Coronary artery (tissue), 2 donors: ENCODE results near the gene FBXO24.
"Not testable (repeated sequence)": the region's sequence is repeated elsewhere in the genome, so short reads cannot be mapped to it uniquely, and the experiment has no call there.

Experiments
- DNase-seq: peaks from one replicate; pipeline ENCODE4 v3.0.0-alpha.2; 2017; ENCODE audit warnings: low spot score
- H3K27ac ChIP-seq, 2 donors: fragments of 200-600 bp; sonication (generic); one replicate each; pipeline ENCODE4 v1.5.1; 2016 to 2019
- H3K4me3 ChIP-seq: fragments of 200-600 bp; sonication (generic); 2 replicates; pipeline ENCODE4 v1.5.1; 2016; ENCODE audit warnings: mild to moderate bottlenecking, moderate library complexity
- TF ChIP-seq, protein P1 (sequence below): fragments of 200-600 bp; sonication (generic); IDR thresholded peaks from one replicate; pipeline ENCODE4 v1.5.1; 2019; ENCODE audit warnings: antibody characterized with exemption

The FBXO24 gene

GRCh38 chr7:100547872-100548271 is 38.3 kb upstream of the FBXO24 start:
- peak overlapping the region; percentile 68 to 95 for H3K27ac ChIP-seq
- no peak overlapping the region for H3K4me3 ChIP-seq
- DNase-seq = no peak
- TF ChIP-seq, protein P1, sequence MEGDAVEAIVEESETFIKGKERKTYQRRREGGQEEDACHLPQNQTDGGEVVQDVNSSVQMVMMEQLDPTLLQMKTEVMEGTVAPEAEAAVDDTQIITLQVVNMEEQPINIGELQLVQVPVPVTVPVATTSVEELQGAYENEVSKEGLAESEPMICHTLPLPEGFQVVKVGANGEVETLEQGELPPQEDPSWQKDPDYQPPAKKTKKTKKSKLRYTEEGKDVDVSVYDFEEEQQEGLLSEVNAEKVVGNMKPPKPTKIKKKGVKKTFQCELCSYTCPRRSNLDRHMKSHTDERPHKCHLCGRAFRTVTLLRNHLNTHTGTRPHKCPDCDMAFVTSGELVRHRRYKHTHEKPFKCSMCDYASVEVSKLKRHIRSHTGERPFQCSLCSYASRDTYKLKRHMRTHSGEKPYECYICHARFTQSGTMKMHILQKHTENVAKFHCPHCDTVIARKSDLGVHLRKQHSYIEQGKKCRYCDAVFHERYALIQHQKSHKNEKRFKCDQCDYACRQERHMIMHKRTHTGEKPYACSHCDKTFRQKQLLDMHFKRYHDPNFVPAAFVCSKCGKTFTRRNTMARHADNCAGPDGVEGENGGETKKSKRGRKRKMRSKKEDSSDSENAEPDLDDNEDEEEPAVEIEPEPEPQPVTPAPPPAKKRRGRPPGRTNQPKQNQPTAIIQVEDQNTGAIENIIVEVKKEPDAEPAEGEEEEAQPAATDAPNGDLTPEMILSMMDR = no peak

DNA sequence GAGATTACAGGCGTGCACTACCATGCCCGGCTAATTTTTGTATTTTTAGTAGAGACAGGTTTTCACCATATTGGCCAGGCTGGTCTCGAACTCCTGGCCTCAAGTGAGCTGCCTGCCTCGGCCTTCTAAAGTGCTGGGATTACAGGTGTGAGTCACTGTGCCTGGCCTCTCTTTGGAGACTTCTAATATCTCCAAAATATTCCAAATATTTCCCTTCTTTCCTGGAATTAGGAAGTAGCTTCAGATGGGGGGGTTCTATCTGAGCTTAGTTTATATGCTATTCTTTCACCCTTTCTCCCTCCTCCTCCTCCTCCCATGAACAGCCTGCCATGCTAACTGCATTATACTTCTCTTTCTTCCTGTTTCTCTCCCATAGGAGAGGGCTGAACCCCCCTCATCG is 37.7 kb upstream of the FBXO24 start:
- peak overlapping the region; percentile 68 to 95 for H3K27ac ChIP-seq
- DNase-seq, H3K4me3 ChIP-seq: not testable (repeated sequence)

DNA sequence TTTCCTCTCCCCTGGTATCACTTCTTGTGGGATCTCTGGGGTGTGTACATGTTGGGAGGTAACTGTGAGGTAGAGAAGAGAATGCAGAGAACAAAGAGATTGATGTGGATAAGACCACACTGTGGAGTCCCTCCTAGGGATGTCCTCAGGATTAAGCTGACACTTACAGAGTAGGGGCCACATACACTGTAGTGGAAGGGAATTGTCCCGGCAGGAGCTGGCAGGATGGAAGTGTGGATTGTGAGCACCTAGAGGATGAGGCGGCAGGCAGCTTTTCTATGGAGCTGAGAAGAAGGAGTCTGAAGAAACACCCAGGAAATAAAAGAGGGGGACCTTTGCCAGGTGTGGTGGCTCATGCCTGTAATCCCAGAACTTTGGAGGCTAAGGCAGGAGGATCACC is 33.6 kb upstream of the FBXO24 start:
- Histone ChIP-seq H3K4me3 (no peak overlapping the region), H3K27ac (no peak overlapping the region)
- DNase-seq = no peak
- TF ChIP-seq, protein P1 = no peak

- Histone ChIP-seq H3K4me3 (no peak overlapping the region), H3K27ac (no peak overlapping the region)
- DNase-seq = no peak
- TF ChIP-seq, protein P1 = no peak
These were observed 33.1 kb upstream of the FBXO24 start for GRCh38 chr7:100553032-100553431.

DNA sequence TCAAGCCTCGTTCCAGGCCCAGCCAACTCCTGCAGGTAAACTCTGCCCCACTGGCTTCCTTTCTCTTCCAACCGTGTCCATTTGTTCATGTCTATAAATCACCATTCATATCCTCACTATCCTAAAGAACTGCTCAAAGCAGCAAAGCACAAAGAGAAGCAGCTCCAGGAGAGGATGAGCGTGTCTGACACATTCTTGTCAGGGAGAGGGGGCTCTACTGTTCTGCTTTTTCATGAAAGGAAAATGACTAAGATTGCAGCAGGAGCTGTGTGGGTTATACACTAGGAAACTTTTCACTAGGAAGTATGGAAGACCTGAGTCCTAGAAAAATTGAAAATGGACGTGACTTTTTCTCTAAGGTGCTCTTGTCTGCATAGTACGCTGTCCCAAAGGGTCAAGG is 30.4 kb upstream of the FBXO24 start:
- H3K4me3 ChIP-seq = no peak overlapping the region
- TF ChIP-seq, protein P1 = no peak
- H3K27ac ChIP-seq = no peak overlapping the region
- no peak for DNase-seq

DNA sequence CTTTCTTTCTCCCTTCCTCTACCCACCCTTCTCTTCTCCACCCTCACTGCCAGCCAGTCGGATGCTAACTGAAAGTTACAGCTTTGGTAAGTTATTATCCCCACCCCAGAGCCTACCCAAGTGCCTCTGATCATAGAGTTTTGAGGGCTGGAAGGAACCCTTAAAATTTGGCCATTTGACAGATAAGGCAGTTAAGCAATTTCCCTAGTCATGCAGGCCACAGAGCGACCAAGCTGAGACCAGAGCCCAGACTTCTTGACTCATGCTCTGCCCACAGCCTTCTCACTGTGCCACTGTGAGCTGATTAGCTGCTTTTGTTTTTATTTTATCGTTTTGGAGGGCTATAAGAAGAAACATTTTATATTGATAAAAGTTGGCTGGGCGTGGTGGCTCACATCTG is 29.6 kb upstream of the FBXO24 start:
- TF ChIP-seq, protein P1 = no peak
- Histone ChIP-seq H3K4me3 (no peak overlapping the region), H3K27ac (no peak overlapping the region)
- DNase-seq = no peak

- TF ChIP-seq, protein P1 = no peak
- Histone ChIP-seq H3K27ac (no peak overlapping the region), H3K4me3 (no peak overlapping the region)
- DNase-seq = no peak
These were observed 27.0 kb upstream of the FBXO24 start for GRCh38 chr7:100559127-100559526.
